IPS-15b (cell line): ENCODE measurements around the gene CFI.
A peak's percentile ranks its signal among the peaks of the same experiment; 100 is the strongest.

Experiments
- H3K27me3 ChIP-seq: one replicate; pipeline ENCODE4 v1.6.1; 2013; ENCODE audit warnings: low read length; ENCODE audit not compliant: control insufficient read depth, insufficient read depth
- H3K36me3 ChIP-seq: one replicate; pipeline ENCODE4 v1.6.1; 2013; ENCODE audit warnings: low read length; ENCODE audit not compliant: control insufficient read depth, insufficient read depth
- H3K4me1 ChIP-seq: one replicate; pipeline ENCODE4 v1.6.1; 2013; ENCODE audit warnings: mild to moderate bottlenecking, low read length; ENCODE audit not compliant: control insufficient read depth, insufficient read depth
- H3K4me3 ChIP-seq: one replicate; pipeline ENCODE4 v1.5.1; 2013; ENCODE audit warnings: low read depth, low read length
- H3K9ac ChIP-seq: one replicate; pipeline ENCODE4 v1.6.1; 2013; ENCODE audit warnings: low read depth, mild to moderate bottlenecking, low read length
- H3K9me3 ChIP-seq: one replicate; pipeline ENCODE4 v1.6.1; 2013; ENCODE audit warnings: mild to moderate bottlenecking, low read length; ENCODE audit not compliant: control insufficient read depth, insufficient read depth

Gene CFI

DNA sequence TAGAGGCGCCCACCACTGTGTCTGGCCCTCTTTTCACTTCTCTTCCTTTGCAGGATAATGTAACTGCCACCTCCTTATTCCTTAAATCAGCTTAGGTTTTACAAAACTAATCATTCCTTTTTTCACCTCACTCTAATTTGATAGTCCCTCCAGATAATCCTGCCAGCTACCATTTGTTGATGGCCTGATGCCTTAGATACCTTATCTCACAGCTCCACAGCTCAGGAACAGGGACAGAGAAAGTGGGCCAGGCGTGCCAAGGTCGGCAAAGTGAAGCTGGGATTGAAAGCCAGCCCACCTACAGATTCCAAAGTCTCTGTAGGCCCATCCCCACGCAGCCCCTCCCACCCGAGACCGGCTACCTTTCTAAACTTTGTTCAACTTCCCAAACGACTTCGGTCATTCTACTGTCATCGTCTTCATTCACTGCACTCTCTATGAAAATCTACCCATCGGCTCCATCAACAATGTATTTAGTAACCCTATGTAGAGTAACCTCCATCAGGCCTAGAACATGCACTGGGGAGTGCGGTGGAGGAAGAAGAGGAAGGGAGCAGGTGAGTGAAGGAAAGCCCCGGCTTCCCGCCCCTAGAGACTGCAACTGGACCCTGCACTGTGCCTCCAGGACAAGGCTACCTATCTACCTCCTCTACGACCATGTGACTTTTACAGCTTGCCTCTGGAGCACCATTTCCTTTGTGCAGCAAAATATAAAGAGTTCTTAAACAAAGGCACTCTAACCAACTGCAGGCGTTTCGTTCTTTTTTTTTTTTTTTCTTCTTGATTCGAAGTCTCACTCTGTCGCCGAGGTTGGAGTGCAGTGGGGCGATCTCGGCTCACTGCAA lies 100.0 kb downstream of the CFI start:
- H3K4me1 ChIP-seq = peaks cover 8% of the 10 kb centered on the region
- H3K36me3 ChIP-seq = no peaks in the 10 kb centered on the region
- H3K4me3 ChIP-seq = peak overlapping the region; percentile 50
- no peaks in the 10 kb centered on the region for H3K9me3 ChIP-seq
- H3K9ac ChIP-seq = peak overlapping the region; percentile 14
- H3K27me3 ChIP-seq = no peaks in the 10 kb centered on the region

DNA sequence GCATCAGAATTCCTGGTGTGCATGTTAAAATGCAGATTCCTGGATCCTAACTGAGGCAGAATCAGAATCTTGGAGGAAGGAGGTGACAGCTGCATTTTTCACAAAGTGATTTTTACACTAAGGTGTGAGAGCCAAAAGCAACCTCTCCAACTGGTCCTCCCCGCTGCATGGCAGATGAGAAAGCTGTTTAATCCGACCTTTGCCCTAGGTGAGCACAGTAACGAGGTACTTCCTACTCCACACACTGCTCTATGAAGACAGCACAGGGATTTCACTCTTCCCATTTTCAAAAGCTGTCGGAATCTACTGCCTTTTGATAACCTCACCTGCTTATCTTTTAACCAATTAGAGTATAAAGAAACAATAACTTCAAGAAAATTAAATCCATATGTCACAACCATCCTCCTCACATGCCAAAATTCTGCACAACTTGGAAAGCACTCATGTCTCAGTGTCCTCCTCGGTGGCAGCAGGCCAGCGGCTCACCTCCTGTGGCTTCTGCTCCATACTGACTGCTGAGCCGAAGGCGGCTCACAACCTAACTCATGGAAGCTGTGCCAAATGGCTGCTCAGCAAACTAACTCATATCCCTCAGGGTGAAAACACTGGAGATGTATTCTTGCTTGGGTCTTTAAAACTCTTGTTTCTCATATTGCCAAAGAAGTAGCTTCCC lies 102.1 kb downstream of the CFI start:
- no peaks in the 10 kb centered on the region for H3K27me3 ChIP-seq
- no peak overlapping the region for H3K9ac ChIP-seq
- peaks cover 8% of the 10 kb centered on the region for H3K4me1 ChIP-seq
- no peak overlapping the region for H3K4me3 ChIP-seq
- H3K36me3 ChIP-seq = no peaks in the 10 kb centered on the region
- no peaks in the 10 kb centered on the region for H3K9me3 ChIP-seq

- H3K4me1 ChIP-seq = peaks cover 6% of the 10 kb centered on the region
- no peaks in the 10 kb centered on the region for H3K9me3 ChIP-seq
- no peak overlapping the region for H3K9ac ChIP-seq
- no peaks in the 10 kb centered on the region for H3K27me3 ChIP-seq
- no peaks in the 10 kb centered on the region for H3K36me3 ChIP-seq
- H3K4me3 ChIP-seq = no peak overlapping the region
Measured at GRCh38 chr4:109698656-109699055, 103.1 kb downstream of the CFI start.

- H3K27me3 ChIP-seq = no peaks in the 10 kb centered on the region
- no peaks in the 10 kb centered on the region for H3K4me1 ChIP-seq
- H3K9ac ChIP-seq = no peak overlapping the region
- H3K4me3 ChIP-seq = no peak overlapping the region
- H3K36me3 ChIP-seq = peaks cover 2% of the 10 kb centered on the region
- H3K9me3 ChIP-seq = no peaks in the 10 kb centered on the region
Measured at GRCh38 chr4:109691411-109691920, 110.3 kb downstream of the CFI start.
